ENCODE data around the gene MUC5AC.
"Not testable (repeated sequence)": the region's sequence is repeated elsewhere in the genome, so short reads cannot be mapped to it uniquely, and the experiment has no call there.

Gene MUC5AC

GRCh38 chr11:1242751-1243150 is 85.0 kb downstream of the MUC5AC start:
- DNase-seq, result not testable (repeated sequence)

- not testable (repeated sequence) for DNase-seq
These were observed 85.8 kb downstream of the MUC5AC start for GRCh38 chr11:1243521-1243920.

DNA sequence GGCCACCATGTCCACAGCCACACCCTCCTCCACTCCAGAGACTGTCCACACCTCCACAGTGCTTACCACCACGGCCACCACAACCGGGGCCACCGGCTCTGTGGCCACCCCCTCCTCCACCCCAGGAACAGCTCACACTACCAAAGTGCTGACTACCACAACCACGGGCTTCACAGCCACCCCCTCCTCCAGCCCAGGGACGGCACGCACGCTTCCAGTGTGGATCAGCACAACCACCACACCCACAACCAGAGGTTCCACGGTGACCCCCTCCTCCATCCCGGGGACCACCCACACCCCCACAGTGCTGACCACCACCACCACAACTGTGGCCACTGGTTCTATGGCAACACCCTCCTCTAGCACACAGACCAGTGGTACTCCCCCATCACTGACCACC is 86.8 kb downstream of the MUC5AC start:
- DNase-seq, result not testable (repeated sequence)

GRCh38 chr11:1245717-1246116 is 88.0 kb downstream of the MUC5AC start:
- DNase-seq, result not testable (repeated sequence)

DNA sequence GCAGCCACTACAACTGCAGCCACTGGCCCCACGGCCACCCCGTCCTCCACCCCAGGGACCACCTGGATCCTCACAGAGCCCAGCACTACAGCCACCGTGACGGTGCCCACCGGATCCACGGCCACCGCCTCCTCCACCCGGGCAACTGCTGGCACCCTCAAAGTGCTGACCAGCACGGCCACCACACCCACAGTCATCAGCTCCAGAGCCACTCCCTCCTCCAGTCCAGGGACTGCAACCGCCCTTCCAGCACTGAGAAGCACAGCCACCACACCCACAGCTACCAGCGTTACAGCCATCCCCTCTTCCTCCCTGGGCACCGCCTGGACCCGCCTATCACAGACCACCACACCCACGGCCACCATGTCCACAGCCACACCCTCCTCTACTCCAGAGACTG is 88.5 kb downstream of the MUC5AC start:
- not testable (repeated sequence) for DNase-seq

GRCh38 chr11:1247026-1247425 is 89.3 kb downstream of the MUC5AC start:
- DNase-seq, result not testable (repeated sequence)

DNA sequence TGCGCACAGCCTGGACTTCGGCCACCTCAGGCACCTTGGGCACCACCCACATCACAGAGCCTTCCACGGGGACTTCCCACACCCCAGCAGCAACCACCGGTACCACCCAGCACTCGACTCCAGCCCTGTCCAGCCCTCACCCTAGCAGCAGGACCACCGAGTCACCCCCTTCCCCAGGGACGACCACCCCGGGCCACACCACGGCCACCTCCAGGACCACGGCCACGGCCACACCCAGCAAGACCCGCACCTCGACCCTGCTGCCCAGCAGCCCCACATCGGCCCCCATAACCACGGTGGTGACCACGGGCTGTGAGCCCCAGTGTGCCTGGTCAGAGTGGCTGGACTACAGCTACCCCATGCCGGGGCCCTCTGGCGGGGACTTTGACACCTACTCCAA is 91.2 kb downstream of the MUC5AC start:
- DNase-seq, result not testable (repeated sequence)

DNA sequence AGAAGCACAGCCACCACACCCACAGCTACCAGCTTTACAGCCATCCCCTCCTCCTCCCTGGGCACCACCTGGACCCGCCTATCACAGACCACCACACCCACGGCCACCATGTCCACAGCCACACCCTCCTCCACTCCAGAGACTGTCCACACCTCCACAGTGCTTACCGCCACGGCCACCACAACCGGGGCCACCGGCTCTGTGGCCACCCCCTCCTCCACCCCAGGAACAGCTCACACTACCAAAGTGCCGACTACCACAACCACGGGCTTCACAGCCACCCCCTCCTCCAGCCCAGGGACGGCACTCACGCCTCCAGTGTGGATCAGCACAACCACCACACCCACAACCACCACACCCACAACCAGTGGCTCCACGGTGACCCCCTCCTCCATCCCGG is 92.7 kb downstream of the MUC5AC start:
- DNase-seq, result not testable (repeated sequence)

Measured in hematopoietic multipotent progenitor cell treated with erythropoietin and hydrocortisone succinate and interleukin-3 and kit ligand, for 4 days (in vitro differentiated cells).